Panc1 (cell line): ENCODE data around the gene CDK5RAP2.

Source experiments
- POLR2AphosphoS5 ChIP-seq: IDR thresholded peaks from 2 replicates; pipeline ENCODE4 v1.6.1; 2012; ENCODE audit warnings: mild to moderate bottlenecking, low read depth, low read length, moderate library complexity
- TF ChIP-seq, protein P1 (sequence below): fragments of 450-650 bp; IDR thresholded peaks from 2 replicates; pipeline ENCODE4 v1.5.1; 2017; ENCODE audit warnings: mild to moderate bottlenecking

DNA sequence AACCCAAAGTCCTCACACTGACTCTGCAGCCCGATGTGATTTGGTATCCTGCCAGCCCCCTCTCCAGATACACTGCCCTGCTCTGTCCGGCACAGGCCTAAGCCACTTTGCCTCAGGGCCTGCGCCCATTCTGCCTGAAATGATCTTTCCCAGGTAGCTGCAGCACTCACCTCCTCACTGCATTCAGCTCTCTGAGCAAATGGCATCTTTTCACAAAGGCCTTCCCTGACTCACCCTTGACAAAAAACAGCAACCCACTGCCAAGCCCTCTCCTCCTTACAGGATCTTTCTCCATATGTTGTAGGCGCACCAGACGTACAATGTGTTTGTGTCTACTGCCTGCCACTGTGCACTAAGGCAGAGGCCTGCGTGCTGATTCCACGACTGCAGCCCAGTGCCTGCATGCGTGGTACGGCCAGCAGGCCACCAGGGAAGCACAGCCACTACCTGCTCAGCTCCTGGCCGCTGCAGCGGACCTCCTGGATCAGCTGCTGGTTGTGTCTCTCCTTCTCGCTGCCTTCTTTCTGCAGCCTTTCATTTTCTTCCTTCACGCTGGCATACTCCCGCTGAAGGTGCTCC is 171.2 kb downstream of the CDK5RAP2 start:
- TF ChIP-seq, protein P1, sequence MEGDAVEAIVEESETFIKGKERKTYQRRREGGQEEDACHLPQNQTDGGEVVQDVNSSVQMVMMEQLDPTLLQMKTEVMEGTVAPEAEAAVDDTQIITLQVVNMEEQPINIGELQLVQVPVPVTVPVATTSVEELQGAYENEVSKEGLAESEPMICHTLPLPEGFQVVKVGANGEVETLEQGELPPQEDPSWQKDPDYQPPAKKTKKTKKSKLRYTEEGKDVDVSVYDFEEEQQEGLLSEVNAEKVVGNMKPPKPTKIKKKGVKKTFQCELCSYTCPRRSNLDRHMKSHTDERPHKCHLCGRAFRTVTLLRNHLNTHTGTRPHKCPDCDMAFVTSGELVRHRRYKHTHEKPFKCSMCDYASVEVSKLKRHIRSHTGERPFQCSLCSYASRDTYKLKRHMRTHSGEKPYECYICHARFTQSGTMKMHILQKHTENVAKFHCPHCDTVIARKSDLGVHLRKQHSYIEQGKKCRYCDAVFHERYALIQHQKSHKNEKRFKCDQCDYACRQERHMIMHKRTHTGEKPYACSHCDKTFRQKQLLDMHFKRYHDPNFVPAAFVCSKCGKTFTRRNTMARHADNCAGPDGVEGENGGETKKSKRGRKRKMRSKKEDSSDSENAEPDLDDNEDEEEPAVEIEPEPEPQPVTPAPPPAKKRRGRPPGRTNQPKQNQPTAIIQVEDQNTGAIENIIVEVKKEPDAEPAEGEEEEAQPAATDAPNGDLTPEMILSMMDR: no peak
- no peak for TF ChIP-seq POLR2AphosphoS5
